Smooth muscle cell (in vitro differentiated cells): ENCODE data around the gene DMRTB1. TPM values are rescaled to one million over a fixed set of nuclear protein-coding genes. Genes with fewer than 3 reads are reported as not detected.

Experiments
- DNase-seq: peaks from one replicate; lab custom pipeline; 2025; ENCODE audit not compliant: unreplicated experiment; lab: John Stamatoyannopoulos, UW
- H2AFZ ChIP-seq: fragments of 200-600 bp; sonication (generic); 2 replicates; pipeline ENCODE4 v1.6.0; 2016; ENCODE audit warnings: antibody characterized with exemption, low read depth, mild to moderate bottlenecking
- H3F3A ChIP-seq: fragments of 200-600 bp; sonication (generic); 2 replicates; pipeline ENCODE4 v1.6.0; 2017; ENCODE audit warnings: antibody characterized with exemption, low read depth
- H3K27ac ChIP-seq: fragments of 200-600 bp; sonication (generic); 2 replicates; pipeline ENCODE4 v1.5.1; 2016; ENCODE audit warnings: low read depth, mild to moderate bottlenecking
- H3K27me3 ChIP-seq: fragments of 200-600 bp; sonication (generic); 2 replicates; pipeline ENCODE4 v1.6.1; 2016; ENCODE audit warnings: low read depth, mild to moderate bottlenecking
- H3K36me3 ChIP-seq: fragments of 200-600 bp; sonication (generic); 2 replicates; pipeline ENCODE4 v1.5.1; 2016; ENCODE audit warnings: low read depth
- H3K4me1 ChIP-seq: fragments of 200-600 bp; sonication (generic); 2 replicates; pipeline ENCODE4 v1.5.1; 2016; ENCODE audit warnings: low read depth
- H3K4me2 ChIP-seq: fragments of 200-600 bp; sonication (generic); 2 replicates; pipeline ENCODE4 v1.6.0; 2016; ENCODE audit warnings: mild to moderate bottlenecking
- H3K4me3 ChIP-seq: fragments of 200-600 bp; sonication (generic); 2 replicates; pipeline ENCODE4 v1.5.1; 2016; ENCODE audit warnings: mild to moderate bottlenecking
- H3K79me2 ChIP-seq: fragments of 200-600 bp; sonication (generic); 2 replicates; pipeline ENCODE4 v1.6.0; 2016; ENCODE audit warnings: low read depth, mild to moderate bottlenecking
- H3K9ac ChIP-seq: fragments of 200-600 bp; sonication (generic); 2 replicates; pipeline ENCODE4 v1.6.0; 2016; ENCODE audit warnings: low read depth
- H3K9me3 ChIP-seq: fragments of 200-600 bp; sonication (generic); replicated peaks from 2 replicates; pipeline ENCODE4 v1.5.1; 2016; ENCODE audit warnings: low read depth
- H4K20me1 ChIP-seq: fragments of 200-600 bp; sonication (generic); 2 replicates; pipeline ENCODE4 v1.6.0; 2016; ENCODE audit warnings: low read depth
- WGBS: methylation state at CpG from one replicate; pipeline ENCODE4 v1.1.7; 2016; ENCODE audit warnings: low lambda C conversion rate; 5-methylcytosine and 5-hydroxymethylcytosine counted together
- polyA plus RNA-seq: library from polyadenylated mRNA; unstranded; fragments of >200 nt; fragmentation: Nextera tagmentation; extraction: Ambion mirVana; gene quantifications from 2 replicates; pipeline ENCODE4 v1.2.1, GENCODE V29; 2016
- total RNA-seq: library from RNA; depleted of rRNA; stranded (reverse); fragments of >200 nt; gene quantifications from 2 replicates; pipeline ENCODE4 v1.2.3, GENCODE V29; 2014
- TF ChIP-seq, protein P1 (sequence below): fragments of 200-600 bp; sonication (generic); IDR thresholded peaks from 2 replicates; pipeline ENCODE4 v1.5.1; 2017; ENCODE audit warnings: borderline replicate concordance, mild to moderate bottlenecking, antibody characterized with exemption; ENCODE audit not compliant: insufficient read depth, poor library complexity, severe bottlenecking

Gene DMRTB1
- total and polyA plus RNA-seq, 2 experiments from 2014 or later: not detected

GRCh38 chr1:53416269-53416813, 42.9 kb upstream of the DMRTB1 start:
- WGBS: 81% methylated on average over 4 of the region's 4 CpGs
- no peaks in the 10 kb centered on the region for H4K20me1 ChIP-seq
- H3K27ac ChIP-seq: no peak overlapping the region
- H3K4me1 ChIP-seq: peaks cover 12% of the 10 kb centered on the region
- H3K79me2 ChIP-seq: no peaks in the 10 kb centered on the region
- H3K9ac ChIP-seq: no peak overlapping the region
- DNase-seq: no peak
- H3K27me3 ChIP-seq: no peaks in the 10 kb centered on the region
- H3K9me3 ChIP-seq: no peaks in the 10 kb centered on the region
- TF ChIP-seq, protein P1, sequence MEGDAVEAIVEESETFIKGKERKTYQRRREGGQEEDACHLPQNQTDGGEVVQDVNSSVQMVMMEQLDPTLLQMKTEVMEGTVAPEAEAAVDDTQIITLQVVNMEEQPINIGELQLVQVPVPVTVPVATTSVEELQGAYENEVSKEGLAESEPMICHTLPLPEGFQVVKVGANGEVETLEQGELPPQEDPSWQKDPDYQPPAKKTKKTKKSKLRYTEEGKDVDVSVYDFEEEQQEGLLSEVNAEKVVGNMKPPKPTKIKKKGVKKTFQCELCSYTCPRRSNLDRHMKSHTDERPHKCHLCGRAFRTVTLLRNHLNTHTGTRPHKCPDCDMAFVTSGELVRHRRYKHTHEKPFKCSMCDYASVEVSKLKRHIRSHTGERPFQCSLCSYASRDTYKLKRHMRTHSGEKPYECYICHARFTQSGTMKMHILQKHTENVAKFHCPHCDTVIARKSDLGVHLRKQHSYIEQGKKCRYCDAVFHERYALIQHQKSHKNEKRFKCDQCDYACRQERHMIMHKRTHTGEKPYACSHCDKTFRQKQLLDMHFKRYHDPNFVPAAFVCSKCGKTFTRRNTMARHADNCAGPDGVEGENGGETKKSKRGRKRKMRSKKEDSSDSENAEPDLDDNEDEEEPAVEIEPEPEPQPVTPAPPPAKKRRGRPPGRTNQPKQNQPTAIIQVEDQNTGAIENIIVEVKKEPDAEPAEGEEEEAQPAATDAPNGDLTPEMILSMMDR: no peak
- peaks cover 10% of the 10 kb centered on the region for H3F3A ChIP-seq
- no peak overlapping the region for H3K4me2 ChIP-seq
- H3K36me3 ChIP-seq: no peaks in the 10 kb centered on the region
- no peak overlapping the region for H2AFZ ChIP-seq
- H3K4me3 ChIP-seq: no peak overlapping the region

GRCh38 chr1:53417074-53417511, 42.1 kb upstream of the DMRTB1 start:
- TF ChIP-seq, protein P1: no peak
- DNase-seq: no peak
- no peak overlapping the region for H3K4me3 ChIP-seq

GRCh38 chr1:53419034-53419433, 40.2 kb upstream of the DMRTB1 start:
- Histone ChIP-seq H3F3A (no peaks in the 10 kb centered on the region), H3K79me2 (no peaks in the 10 kb centered on the region), H2AFZ (no peak overlapping the region), H3K4me2 (no peak overlapping the region), H3K4me1 (peaks cover under 1% of the 10 kb centered on the region), H3K36me3 (no peaks in the 10 kb centered on the region), H3K27me3 (no peaks in the 10 kb centered on the region), H3K9me3 (no peaks in the 10 kb centered on the region), H3K9ac (no peak overlapping the region), H4K20me1 (no peaks in the 10 kb centered on the region), H3K4me3 (no peak overlapping the region), H3K27ac (no peak overlapping the region)
- DNase-seq: no peak
- TF ChIP-seq, protein P1: no peak
- 62% methylated on average over 5 of the region's 5 CpGs for WGBS

More at GRCh38 chr1:53417074-53417511, 42.1 kb upstream of the DMRTB1 start:
- Histone ChIP-seq H3K9me3 (no peaks in the 10 kb centered on the region), H3K4me1 (peaks cover 12% of the 10 kb centered on the region), H3K4me2 (no peak overlapping the region), H3K27ac (no peak overlapping the region), H3K36me3 (no peaks in the 10 kb centered on the region), H3K79me2 (no peaks in the 10 kb centered on the region), H3K9ac (no peak overlapping the region), H3K27me3 (no peaks in the 10 kb centered on the region), H3F3A (peaks cover 10% of the 10 kb centered on the region), H2AFZ (no peak overlapping the region), H4K20me1 (no peaks in the 10 kb centered on the region)
- 48% methylated on average over 9 of the region's 9 CpGs for WGBS

- no peaks in the 10 kb centered on the region for H3K4me1 ChIP-seq
- TF ChIP-seq, protein P1: no peak
- no peak overlapping the region for H3K4me2 ChIP-seq
- H3K27ac ChIP-seq: no peak overlapping the region
- H3K4me3 ChIP-seq: no peak overlapping the region
- no peaks in the 10 kb centered on the region for H3K79me2 ChIP-seq
- H3K27me3 ChIP-seq: no peaks in the 10 kb centered on the region
- no peaks in the 10 kb centered on the region for H3K36me3 ChIP-seq
- no peaks in the 10 kb centered on the region for H3K9me3 ChIP-seq
- no peak overlapping the region for H2AFZ ChIP-seq
- no peak overlapping the region for H3K9ac ChIP-seq
- no peaks in the 10 kb centered on the region for H4K20me1 ChIP-seq
- no peaks in the 10 kb centered on the region for H3F3A ChIP-seq
- 68% methylated on average over 2 of the region's 2 CpGs for WGBS
- no peak for DNase-seq
Observed at GRCh38 chr1:53420341-53420740, 38.9 kb upstream of the DMRTB1 start.
